Thoracic aorta (tissue), 2 donors: ENCODE data around the gene PANK4. TPM values are rescaled to one million over a fixed set of nuclear protein-coding genes. Genes with fewer than 3 reads are reported as not detected.

Experiments
- ATAC-seq: fragments of 150-250 bp; one replicate; pipeline ENCODE4 v1.8.0; 2017; ENCODE audit warnings: low read depth; ENCODE audit not compliant: insufficient number of reproducible peaks, low FRiP score
- DNase-seq: peaks from one replicate; pipeline ENCODE4 v3.0.0-alpha.2; 2020; ENCODE audit warnings: low spot score
- H3K27ac ChIP-seq, 2 donors: fragments of 200-600 bp; sonication (generic); 1 replicate in 1 of 2; 2 replicates in 1 of 2; pipeline ENCODE4 v1.5.1; 2016; ENCODE audit warnings: mild to moderate bottlenecking in 2 of 2, moderate library complexity in 2 of 2
- H3K27me3 ChIP-seq: fragments of 200-600 bp; sonication (generic); replicated peaks from 2 replicates; pipeline ENCODE4 v1.6.0; 2016; ENCODE audit warnings: mild to moderate bottlenecking; ENCODE audit not compliant: insufficient read depth
- H3K36me3 ChIP-seq: fragments of 200-600 bp; sonication (generic); one replicate; pipeline ENCODE4 v1.5.1; 2016
- H3K4me1 ChIP-seq, 2 donors: fragments of 200-600 bp; sonication (generic); 1 replicate in 1 of 2; 2 replicates in 1 of 2; pipeline versions ENCODE4 v1.5.1 to v1.6.0; 2016; ENCODE audit warnings: low read depth in 2 of 2, mild to moderate bottlenecking in 1 of 2; ENCODE audit not compliant: control insufficient read depth in 1 of 2
- H3K4me3 ChIP-seq: fragments of 200-600 bp; sonication (generic); 2 replicates; pipeline ENCODE4 v1.5.1; 2016; ENCODE audit warnings: mild to moderate bottlenecking
- H3K9me3 ChIP-seq: fragments of 200-600 bp; sonication (generic); 2 replicates; pipeline ENCODE4 v1.5.1; 2016
- CTCF ChIP-seq: fragments of 200-600 bp; sonication (generic); IDR thresholded peaks from one replicate; pipeline ENCODE4 v1.5.1; 2019; ENCODE audit warnings: antibody characterized with exemption
- total RNA-seq, 2 donors: library from RNA; depleted of rRNA; stranded (reverse); fragments of >200 nt; gene quantifications; one replicate each; pipeline versions ENCODE4 v1.1.0 to v1.2.3, GENCODE V29; 2016

Gene PANK4
- total RNA-seq, 2 donors from 2014 or later = 27.1 to 32.0 TPM

- no peak for ATAC-seq
- no peak overlapping the region for H3K27ac ChIP-seq
Measured at GRCh38 chr1:2493691-2494322, 32.6 kb downstream of the PANK4 start.

GRCh38 chr1:2493218-2493617, 33.2 kb downstream of the PANK4 start:
- H3K4me1 ChIP-seq = no peaks in the 10 kb centered on the region
- H3K27ac ChIP-seq = no peak overlapping the region
- TF ChIP-seq CTCF = no peak
- H3K4me3 ChIP-seq = no peak overlapping the region
- no peak for DNase-seq
- peaks cover 7% of the 10 kb centered on the region for H3K9me3 ChIP-seq
- no peaks in the 10 kb centered on the region for H3K36me3 ChIP-seq
- no peaks in the 10 kb centered on the region for H3K27me3 ChIP-seq
- ATAC-seq = no peak

More at GRCh38 chr1:2493691-2494322, 32.6 kb downstream of the PANK4 start:
- TF ChIP-seq CTCF = no peak
- no peak for DNase-seq
- no peak overlapping the region for H3K4me3 ChIP-seq
- no peaks in the 10 kb centered on the region for H3K36me3 ChIP-seq
- H3K9me3 ChIP-seq = peaks cover 2% of the 10 kb centered on the region
- H3K27me3 ChIP-seq = no peaks in the 10 kb centered on the region
- H3K4me1 ChIP-seq = no peaks in the 10 kb centered on the region

GRCh38 chr1:2492091-2492490, 34.3 kb downstream of the PANK4 start:
- DNase-seq (no peak), ATAC-seq (no peak)
- H3K4me1 ChIP-seq = no peaks in the 10 kb centered on the region
- no peak overlapping the region for H3K27ac ChIP-seq
- TF ChIP-seq CTCF = no peak
- no peaks in the 10 kb centered on the region for H3K36me3 ChIP-seq
- no peak overlapping the region for H3K4me3 ChIP-seq
- H3K27me3 ChIP-seq = no peaks in the 10 kb centered on the region
- H3K9me3 ChIP-seq = peaks cover 10% of the 10 kb centered on the region

GRCh38 chr1:2489615-2490014, 36.8 kb downstream of the PANK4 start:
- H3K36me3 ChIP-seq = no peaks in the 10 kb centered on the region
- no peaks in the 10 kb centered on the region for H3K27me3 ChIP-seq
- no peak for TF ChIP-seq CTCF
- H3K4me1 ChIP-seq = no peaks in the 10 kb centered on the region
- no peak overlapping the region for H3K4me3 ChIP-seq
- ATAC-seq (no peak), DNase-seq (no peak)
- H3K9me3 ChIP-seq = peaks cover 10% of the 10 kb centered on the region
- no peak overlapping the region for H3K27ac ChIP-seq

GRCh38 chr1:2488688-2489087, 37.7 kb downstream of the PANK4 start:
- H3K27me3 ChIP-seq = no peaks in the 10 kb centered on the region
- no peak for DNase-seq
- H3K27ac ChIP-seq = no peak overlapping the region
- H3K4me3 ChIP-seq = no peak overlapping the region
- peaks cover 10% of the 10 kb centered on the region for H3K9me3 ChIP-seq
- H3K4me1 ChIP-seq = no peaks in the 10 kb centered on the region
- TF ChIP-seq CTCF = no peak
- ATAC-seq = no peak
- H3K36me3 ChIP-seq = no peaks in the 10 kb centered on the region
